ENCODE measurements around the gene PRICKLE2. TPM values are rescaled to one million over a fixed set of nuclear protein-coding genes. Genes with fewer than 3 reads are reported as not detected.

Gene PRICKLE2
- total RNA-seq, 1 donor from 2014 or later, result 84.4 TPM

Other genes starting within 250 kb of the PRICKLE2 start
- 88.7 and 89.7 TPM in 2 replicates for gene PSMD6, start 202.0 kb downstream of the PRICKLE2 start, total RNA-seq